ENCODE results near the gene CUX1.

The CUX1 gene

GRCh38 chr7:101814991-101815825, 2.2 kb upstream of the CUX1 start:
- Histone ChIP-seq H3K4me3 (ENCODE audit: low read depth in 1 of 2, low read length in 1 of 2) (peak overlapping the region; percentile 74 to 79), H3K27ac (peak overlapping the region; percentile 97)
- peak; percentile 42 for TF ChIP-seq CTCF (IDR thresholded peaks at IDR 0.05)

GRCh38 chr7:101815826-101816594, 1.4 kb upstream of the CUX1 start:
- no peaks in the 10 kb centered on the region for H3K9me3 ChIP-seq
- peak overlapping the region; percentile 97 for H3K27ac ChIP-seq
- H3K4me1 ChIP-seq (ENCODE audit: control insufficient read depth in 1 of 2, insufficient read depth in 1 of 2, low read depth in 1 of 2, low read length in 1 of 2) = peaks cover 46 to 47% of the 10 kb centered on the region in 2 experiments
- no peaks in the 10 kb centered on the region for H3K27me3 ChIP-seq
- no peak for TF ChIP-seq CTCF (IDR thresholded peaks at IDR 0.05)
- H3K4me3 ChIP-seq (ENCODE audit: low read depth in 1 of 2, low read length in 1 of 2) = peak overlapping the region; percentile 79 to 94
- H3K36me3 ChIP-seq = no peaks in the 10 kb centered on the region

More at GRCh38 chr7:101814991-101815825, 2.2 kb upstream of the CUX1 start:
- H3K9me3 ChIP-seq = no peaks in the 10 kb centered on the region
- peaks cover 39 to 42% of the 10 kb centered on the region in 2 experiments for H3K4me1 ChIP-seq (ENCODE audit: control insufficient read depth in 1 of 2, insufficient read depth in 1 of 2, low read depth in 1 of 2, low read length in 1 of 2)
- no peaks in the 10 kb centered on the region for H3K27me3 ChIP-seq
- no peaks in the 10 kb centered on the region for H3K36me3 ChIP-seq

- Histone ChIP-seq H3K27ac (peak overlapping the region; percentile 97), H3K4me3 (ENCODE audit: low read depth in 1 of 2, low read length in 1 of 2) (peak overlapping the region; percentile 80 to 94), H3K9me3 (no peaks in the 10 kb centered on the region), H3K27me3 (no peaks in the 10 kb centered on the region), H3K4me1 (ENCODE audit: control insufficient read depth in 1 of 2, insufficient read depth in 1 of 2, low read depth in 1 of 2, low read length in 1 of 2) (peaks cover 46 to 47% of the 10 kb centered on the region in 2 experiments), H3K36me3 (no peaks in the 10 kb centered on the region)
- TF ChIP-seq CTCF (IDR thresholded peaks at IDR 0.05) = no peak
Measured at GRCh38 chr7:101816595-101817470, 593 bp upstream of the CUX1 start.

- peaks cover 61 to 62% of the 10 kb centered on the region in 2 experiments for H3K4me1 ChIP-seq (ENCODE audit: control insufficient read depth in 1 of 2, insufficient read depth in 1 of 2, low read depth in 1 of 2, low read length in 1 of 2)
Measured at GRCh38 chr7:101818287-101819071, 1.1 kb downstream of the CUX1 start.

More at GRCh38 chr7:101818287-101819071, 1.1 kb downstream of the CUX1 start:
- peak overlapping the region; percentile 80 to 94 for H3K4me3 ChIP-seq (ENCODE audit: low read depth in 1 of 2, low read length in 1 of 2)
- no peaks in the 10 kb centered on the region for H3K36me3 ChIP-seq
- no peaks in the 10 kb centered on the region for H3K9me3 ChIP-seq
- peak overlapping the region; percentile 97 for H3K27ac ChIP-seq
- no peak for TF ChIP-seq CTCF (IDR thresholded peaks at IDR 0.05)
- H3K27me3 ChIP-seq = no peaks in the 10 kb centered on the region

Measured in neutrophil (primary cell).